GM21723 (cell line): ENCODE measurements around the gene ZNF682.
"Not testable (repeated sequence)": the region's sequence is repeated elsewhere in the genome, so short reads cannot be mapped to it uniquely, and the experiment has no call there.

Experiments used
- ATAC-seq: cut with Tn5 transposase; IDR thresholded peaks from one replicate; pipeline ENCODE4 v1.9.1; 2021; ENCODE audit warnings: mild to moderate bottlenecking, moderate library complexity; ENCODE audit not compliant: unreplicated experiment

ZNF682 gene

DNA sequence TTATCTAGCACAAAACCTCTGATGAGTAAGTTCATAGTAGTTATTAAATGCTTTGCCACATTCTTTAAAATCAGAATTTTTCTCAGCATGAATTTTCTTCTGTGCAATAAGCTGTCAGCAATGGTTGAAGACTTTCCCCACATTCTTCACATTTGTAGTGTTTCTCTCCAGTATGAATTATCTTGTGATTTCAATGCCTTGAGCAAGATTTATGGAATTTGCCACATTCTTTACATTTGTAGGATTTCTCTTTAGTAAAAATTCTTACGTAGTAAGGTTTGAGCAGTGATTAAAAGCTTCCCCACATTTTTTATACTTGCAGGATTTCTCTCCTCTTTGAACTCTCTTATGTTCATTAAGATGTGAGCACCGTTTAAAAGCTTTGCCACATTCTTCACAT, 33.6 kb downstream of the ZNF682 start:
- no peak for ATAC-seq

DNA sequence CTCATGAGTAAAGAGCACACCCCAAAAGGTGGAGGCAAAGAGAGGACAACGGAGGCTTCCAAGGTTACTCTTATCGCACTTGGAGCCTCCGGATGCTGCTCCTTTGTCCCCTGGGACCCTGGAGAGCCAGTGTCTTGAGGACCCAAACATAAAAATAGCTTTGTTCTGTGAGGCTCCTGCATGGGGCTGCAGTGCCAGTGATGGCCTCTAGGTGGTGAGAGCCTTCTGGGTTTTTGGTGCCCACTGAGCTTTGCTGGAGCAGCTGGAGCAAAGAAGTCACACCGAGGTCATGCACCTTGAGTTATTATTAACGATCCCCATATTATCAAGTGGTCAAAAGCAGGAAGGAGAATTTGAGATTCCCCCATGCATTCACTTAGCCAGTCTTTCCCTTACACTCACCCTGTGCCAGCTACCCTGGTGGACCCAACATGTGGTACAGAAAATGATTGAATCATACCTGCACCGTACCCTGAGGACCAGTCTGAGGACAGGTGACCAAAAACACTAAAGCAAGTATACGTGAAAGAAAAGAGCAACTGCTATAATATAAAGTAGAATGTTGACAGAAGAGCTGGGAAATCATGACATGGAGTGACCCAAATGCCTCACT, 41.5 kb downstream of the ZNF682 start:
- no peak for ATAC-seq

DNA sequence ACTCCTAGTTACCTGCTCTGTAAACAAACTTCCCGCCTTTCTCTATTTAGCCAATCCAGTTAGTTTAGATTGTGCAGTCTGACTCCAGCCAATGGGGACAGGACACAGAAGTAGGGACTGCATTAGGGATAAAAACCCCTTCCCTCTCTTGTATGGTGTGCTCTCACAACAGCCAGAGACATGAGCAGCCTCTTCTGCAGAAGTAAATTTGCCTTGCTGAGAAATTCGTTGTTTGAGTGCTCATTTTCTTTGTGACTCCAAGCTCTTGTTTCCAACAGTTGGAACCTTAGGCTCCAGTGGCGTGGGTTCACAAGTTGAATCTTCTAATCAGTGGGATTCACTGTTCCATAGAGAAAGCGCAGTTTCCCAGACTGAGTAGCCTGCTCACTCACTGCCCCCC, 72.4 kb downstream of the ZNF682 start:
- ATAC-seq: no peak

GRCh38 chr19:19966126-19966525, 73.2 kb downstream of the ZNF682 start:
- ATAC-seq: not testable (repeated sequence)

DNA sequence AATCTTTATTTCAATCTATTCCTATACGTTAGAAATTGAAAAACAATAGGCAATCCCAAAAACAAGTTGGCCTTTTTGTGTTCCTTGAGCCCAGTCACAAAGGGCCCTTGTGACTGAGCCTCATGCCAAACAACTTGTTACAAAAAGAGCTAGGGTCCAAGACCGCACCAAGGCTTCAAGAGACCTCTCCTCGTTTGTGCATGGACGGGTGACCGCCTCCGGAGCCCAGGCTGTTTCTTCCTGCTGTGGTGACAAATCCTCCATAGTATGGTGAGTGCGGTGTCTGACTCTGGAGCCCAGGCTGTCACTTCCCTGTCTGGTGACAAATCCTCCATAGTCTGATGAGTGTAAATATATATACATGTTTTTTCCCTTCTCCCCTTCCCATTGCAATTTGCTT, 74.9 kb downstream of the ZNF682 start:
- ATAC-seq: no peak

DNA sequence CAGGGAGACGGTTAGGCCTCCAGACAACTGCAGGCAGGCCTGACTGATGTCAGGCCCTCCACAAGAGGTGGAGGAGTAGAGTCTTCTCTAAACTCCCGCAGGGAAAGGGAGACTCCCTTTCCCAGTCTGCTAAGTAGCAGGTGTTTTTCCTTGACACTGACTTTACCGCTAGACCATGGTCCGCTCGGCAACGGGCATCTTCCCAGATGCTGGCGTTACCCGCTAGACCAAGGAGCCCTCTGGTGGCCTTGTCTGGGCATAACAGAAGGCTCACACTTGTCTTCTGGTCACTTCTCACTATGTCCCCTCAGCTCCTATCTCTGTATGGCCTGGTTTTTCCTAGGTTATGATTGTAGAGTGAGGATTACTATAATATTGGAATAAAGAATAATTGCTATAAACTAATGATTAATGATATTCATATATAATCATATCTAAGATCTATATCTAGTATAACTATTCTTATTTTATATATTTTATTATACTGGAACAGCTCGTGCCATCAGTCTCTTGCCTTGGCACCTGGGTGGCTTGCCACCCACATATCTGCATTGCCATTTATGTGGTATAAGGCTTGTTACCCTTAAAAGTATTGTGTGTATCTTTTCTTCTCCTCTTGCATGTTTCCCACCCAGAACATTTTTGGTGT, 80.0 kb downstream of the ZNF682 start:
- ATAC-seq: not testable (repeated sequence)

DNA sequence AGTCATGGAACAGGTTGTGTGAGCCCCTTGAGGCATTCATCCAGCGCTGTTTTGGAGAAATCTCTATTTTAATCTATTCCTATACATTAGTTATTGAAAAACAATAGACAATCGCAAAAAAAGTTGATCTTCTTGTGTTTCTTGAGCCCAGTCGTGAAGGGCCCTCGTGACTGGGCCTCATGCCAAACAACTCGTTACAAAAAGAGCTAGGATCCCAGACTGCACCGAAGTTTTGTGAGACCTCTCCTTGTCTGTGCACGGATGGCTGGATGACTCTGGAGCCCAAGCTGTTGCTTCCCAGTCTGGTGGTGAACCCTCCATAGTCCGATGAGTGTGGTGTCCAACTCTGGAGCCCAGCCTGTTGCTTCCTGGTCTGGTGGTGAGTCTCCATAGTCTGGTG, 81.5 kb downstream of the ZNF682 start:
- not testable (repeated sequence) for ATAC-seq

GRCh38 chr19:19956434-19957075, 82.8 kb downstream of the ZNF682 start:
- no peak for ATAC-seq

DNA sequence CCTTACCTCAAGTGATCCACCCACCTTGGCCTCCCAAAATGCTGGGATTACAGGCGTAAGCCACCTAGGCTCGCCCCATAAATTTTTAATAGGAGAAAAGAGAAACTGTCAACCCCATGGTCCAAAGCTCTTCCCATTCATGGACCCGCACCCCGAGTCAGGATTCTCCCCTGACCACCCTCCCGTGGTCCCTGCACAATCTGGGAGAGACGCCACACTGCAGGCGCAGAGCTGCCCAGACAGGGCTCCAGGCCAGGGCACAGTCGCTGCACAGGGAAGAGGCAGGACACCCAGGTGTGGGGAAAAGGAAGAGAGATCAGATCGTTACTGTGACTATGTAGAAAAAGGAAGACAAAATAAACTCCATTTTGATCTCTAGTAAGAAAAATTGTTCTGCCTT, 84.1 kb downstream of the ZNF682 start:
- ATAC-seq: no peak
